CD14-positive monocyte (primary cell): ENCODE measurements around the gene F2R. TPM values are rescaled to one million over a fixed set of nuclear protein-coding genes. Genes with fewer than 3 reads are reported as not detected.

Experiments
- DNase-seq, 3 donors: peaks; one replicate each; pipeline ENCODE4 v3.0.0-alpha.2; 2011 to 2022
- H2AFZ ChIP-seq: 2 replicates; pipeline ENCODE4 v1.6.0; 2012; ENCODE audit warnings: mild to moderate bottlenecking, low read depth, low read length, inconsistent platforms; ENCODE audit not compliant: insufficient read depth, poor library complexity, severe bottlenecking
- H3K27ac ChIP-seq, 2 donors: 1 replicate in 1 of 2; 2 replicates in 1 of 2; pipeline ENCODE4 v1.5.1; 2012 to 2013; ENCODE audit warnings: low read length in 2 of 2, control low read depth in 1 of 2, inconsistent platforms in 1 of 2, low read depth in 1 of 2, mild to moderate bottlenecking in 1 of 2
- H3K27me3 ChIP-seq, 2 donors: one replicate each; pipeline versions ENCODE4 v1.6.0 to v1.6.1; 2011 to 2013; ENCODE audit warnings: low read length in 2 of 2; ENCODE audit not compliant: control insufficient read depth in 2 of 2, insufficient read depth in 2 of 2
- H3K36me3 ChIP-seq, 2 donors: replicated peaks in 1 of 2; 1 replicate in 1 of 2; 2 replicates in 1 of 2; pipeline versions ENCODE4 v1.5.1 to v1.6.1; 2012 to 2013; ENCODE audit warnings: low read length in 2 of 2, control low read depth in 1 of 2, inconsistent platforms in 1 of 2, mild to moderate bottlenecking in 1 of 2; ENCODE audit not compliant: insufficient read depth in 2 of 2, control insufficient read depth in 1 of 2
- H3K4me1 ChIP-seq, 2 donors: 1 replicate in 1 of 2; 2 replicates in 1 of 2; pipeline versions ENCODE4 v1.5.1 to v1.6.1; 2012 to 2013; ENCODE audit warnings: low read length in 2 of 2, control low read depth in 1 of 2, inconsistent platforms in 1 of 2, mild to moderate bottlenecking in 1 of 2, moderate library complexity in 1 of 2; ENCODE audit not compliant: insufficient read depth in 2 of 2, control insufficient read depth in 1 of 2
- H3K4me2 ChIP-seq: replicated peaks from 2 replicates; pipeline ENCODE3; 2012; ENCODE audit warnings: low read length, moderate library complexity, mild to moderate bottlenecking; ENCODE audit not compliant: poor library complexity, severe bottlenecking; ENCODE audit errors: extremely low read depth
- H3K4me3 ChIP-seq, 3 experiments: fragments of 200-600 bp in 1 of 3; sonication (generic) in 1 of 3; replicated peaks in 1 of 3; 1 replicate in 2 of 3; 2 replicates in 1 of 3; pipeline ENCODE4 v1.5.1; 2011 to 2013; ENCODE audit warnings: low read length in 3 of 3, mild to moderate bottlenecking in 3 of 3, control low read depth in 2 of 3, low read depth in 2 of 3, inconsistent platforms in 1 of 3, moderate library complexity in 1 of 3
- H3K79me2 ChIP-seq: 2 replicates; pipeline ENCODE4 v1.6.0; 2012; ENCODE audit warnings: mild to moderate bottlenecking, control low read depth, inconsistent platforms, low read length, moderate library complexity; ENCODE audit not compliant: insufficient read depth
- H3K9ac ChIP-seq: 2 replicates; pipeline ENCODE4 v1.6.0; 2017; ENCODE audit warnings: low read length, mild to moderate bottlenecking; ENCODE audit not compliant: insufficient read depth, poor library complexity, severe bottlenecking
- H3K9me3 ChIP-seq, 2 donors: replicated peaks in 1 of 2; 1 replicate in 1 of 2; 2 replicates in 1 of 2; pipeline versions ENCODE4 v1.5.1 to v1.6.1; 2012 to 2013; ENCODE audit warnings: low read length in 2 of 2, control low read depth in 1 of 2; ENCODE audit not compliant: control insufficient read depth in 1 of 2, insufficient read depth in 1 of 2
- H4K20me1 ChIP-seq: 2 replicates; pipeline ENCODE4 v1.6.0; 2012; ENCODE audit warnings: mild to moderate bottlenecking, low read length, control low read depth, moderate library complexity; ENCODE audit not compliant: insufficient read depth
- H3K27ac Mint-ChIP-seq, 7 donors: one replicate each; pipeline ENCODE4 v1.8.0; 2020; ENCODE audit warnings: mild to moderate bottlenecking in 7 of 7, mixed read lengths in 7 of 7, moderate library complexity in 6 of 7, inconsistent platforms in 2 of 7
- H3K27me3 Mint-ChIP-seq, 3 donors: one replicate each; pipeline ENCODE4 v1.8.0; 2021 to 2022; ENCODE audit warnings: low read depth in 3 of 3, mild to moderate bottlenecking in 3 of 3, mixed read lengths in 3 of 3, moderate library complexity in 3 of 3, inconsistent platforms in 1 of 3
- H3K36me3 Mint-ChIP-seq, 2 donors: one replicate each; pipeline ENCODE4 v1.8.0; 2020; ENCODE audit warnings: mixed read lengths in 2 of 2, inconsistent platforms in 1 of 2, mild to moderate bottlenecking in 1 of 2
- H3K4me1 Mint-ChIP-seq: one replicate; pipeline ENCODE4 v1.8.0; 2020; ENCODE audit warnings: mild to moderate bottlenecking, mixed read lengths
- H3K4me3 Mint-ChIP-seq, 2 donors: one replicate each; pipeline ENCODE4 v1.8.0; 2020; ENCODE audit warnings: mild to moderate bottlenecking in 2 of 2, mixed read lengths in 2 of 2, moderate library complexity in 1 of 2
- H3K9me3 Mint-ChIP-seq, 7 donors: one replicate each; pipeline ENCODE4 v1.8.0; 2020 to 2022; ENCODE audit warnings: mixed read lengths in 7 of 7, mild to moderate bottlenecking in 6 of 7, moderate library complexity in 6 of 7, inconsistent platforms in 2 of 7
- WGBS: methylation state at CpG from one replicate; pipeline ENCODE4 v1.1.5; 2013; ENCODE audit warnings: missing lambda C conversion rate; ENCODE audit not compliant: insufficient coverage; 5-methylcytosine and 5-hydroxymethylcytosine counted together
- intact Hi-C, 2 donors: fragments of 100-400 bp; cut with micrococcal nuclease; formaldehyde crosslinking; loops; one replicate each; pipeline versions ENCODE4 v1.15.0 to v1.15.1; 2023
- polyA plus RNA-seq, 3 donors: library from polyadenylated mRNA; depleted of rRNA in 1 of 3; unstranded in 2 of 3; stranded (reverse) in 1 of 3; fragments of 300-500 nt in 2 of 3; fragments of >200 nt in 1 of 3; fragmentation: Illumina TruSeq in 2 of 3; gene quantifications; 1 replicate in 2 of 3; 2 replicates in 1 of 3; pipeline ENCODE4 v1.2.3, GENCODE V29; 2012 to 2021
- TF ChIP-seq, protein P1 (sequence below): fragments of 200-600 bp; IDR thresholded peaks from one replicate; pipeline ENCODE4 v1.8.0; 2022; ENCODE audit warnings: antibody characterized with exemption, mild to moderate bottlenecking

F2R gene
- polyA plus RNA-seq, 3 donors: 0.09 to 0.33 (median 0.22) TPM

DNA sequence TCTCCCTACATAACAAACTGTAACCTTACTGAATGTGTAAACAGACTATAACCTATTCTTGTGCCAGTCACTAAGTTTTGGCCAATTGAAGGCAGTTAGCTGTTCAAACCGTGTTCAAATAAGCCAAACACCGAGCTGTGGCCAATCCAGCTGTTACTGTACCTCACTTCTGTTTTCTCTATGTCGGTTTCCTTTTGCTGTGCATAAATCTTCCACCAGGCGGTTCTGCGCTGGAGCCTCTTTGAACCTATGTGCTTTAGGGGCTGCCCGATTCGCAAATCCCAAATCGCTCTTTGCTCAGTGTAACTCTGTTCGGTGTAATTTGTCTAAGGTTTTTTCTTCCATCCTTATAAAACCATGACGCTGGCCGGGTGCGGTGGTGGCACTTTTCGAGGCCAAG lies 31.8 kb downstream of the F2R start:
- no peaks in the 10 kb centered on the region for H3K9me3 ChIP-seq
- no peaks in the 10 kb centered on the region for H4K20me1 ChIP-seq
- Mint-ChIP-seq H3K27ac (peak overlapping the region in 1 of 7 donors; percentile 54), H3K4me1 (peaks cover 9% of the 10 kb centered on the region), H3K9me3 (peaks cover 0 to 4% (median 0%) of the 10 kb centered on the region in 7 donors), H3K4me3 (peak overlapping the region in 1 of 2 donors; percentile 63), H3K36me3 (no peaks in the 10 kb centered on the region), H3K27me3 (peaks cover 1 to 3% (median 3%) of the 10 kb centered on the region in 3 donors)
- no peak overlapping the region for H3K9ac ChIP-seq
- no peak overlapping the region for H3K4me3 ChIP-seq
- TF ChIP-seq, protein P1, sequence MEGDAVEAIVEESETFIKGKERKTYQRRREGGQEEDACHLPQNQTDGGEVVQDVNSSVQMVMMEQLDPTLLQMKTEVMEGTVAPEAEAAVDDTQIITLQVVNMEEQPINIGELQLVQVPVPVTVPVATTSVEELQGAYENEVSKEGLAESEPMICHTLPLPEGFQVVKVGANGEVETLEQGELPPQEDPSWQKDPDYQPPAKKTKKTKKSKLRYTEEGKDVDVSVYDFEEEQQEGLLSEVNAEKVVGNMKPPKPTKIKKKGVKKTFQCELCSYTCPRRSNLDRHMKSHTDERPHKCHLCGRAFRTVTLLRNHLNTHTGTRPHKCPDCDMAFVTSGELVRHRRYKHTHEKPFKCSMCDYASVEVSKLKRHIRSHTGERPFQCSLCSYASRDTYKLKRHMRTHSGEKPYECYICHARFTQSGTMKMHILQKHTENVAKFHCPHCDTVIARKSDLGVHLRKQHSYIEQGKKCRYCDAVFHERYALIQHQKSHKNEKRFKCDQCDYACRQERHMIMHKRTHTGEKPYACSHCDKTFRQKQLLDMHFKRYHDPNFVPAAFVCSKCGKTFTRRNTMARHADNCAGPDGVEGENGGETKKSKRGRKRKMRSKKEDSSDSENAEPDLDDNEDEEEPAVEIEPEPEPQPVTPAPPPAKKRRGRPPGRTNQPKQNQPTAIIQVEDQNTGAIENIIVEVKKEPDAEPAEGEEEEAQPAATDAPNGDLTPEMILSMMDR: peak; percentile 15
- H3K4me2 ChIP-seq: no peak overlapping the region
- H3K4me1 ChIP-seq: no peaks in the 10 kb centered on the region
- no peaks in the 10 kb centered on the region for H3K27me3 ChIP-seq
- no peak overlapping the region for H2AFZ ChIP-seq
- no peaks in the 10 kb centered on the region for H3K79me2 ChIP-seq
- DNase-seq: no peak
- no peak overlapping the region for H3K27ac ChIP-seq
- WGBS: 59% methylated on average over 13 of the region's 13 CpGs
- H3K36me3 ChIP-seq: no peaks in the 10 kb centered on the region
- intact Hi-C loops: no loop called here

DNA sequence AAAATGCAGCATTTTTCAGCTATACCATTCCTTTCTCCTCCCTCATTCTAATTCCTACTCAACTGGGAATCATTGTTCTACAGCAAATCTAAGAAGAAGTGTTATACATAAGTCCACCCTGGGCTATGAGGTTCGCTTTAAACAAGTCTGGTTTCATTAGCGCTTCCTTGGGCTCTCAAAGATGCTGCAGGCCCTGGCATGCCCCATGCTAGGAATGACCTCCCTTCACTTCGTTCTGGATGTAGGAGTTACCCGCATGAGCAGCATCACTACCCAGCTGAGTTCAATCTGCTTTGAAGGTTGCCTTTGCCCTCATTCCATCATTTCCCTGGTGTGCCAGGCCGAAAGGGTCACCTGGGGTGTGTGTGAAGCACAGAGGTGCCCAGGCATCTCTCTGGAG lies 35.4 kb downstream of the F2R start:
- Histone ChIP-seq H2AFZ (no peak overlapping the region), H3K9ac (no peak overlapping the region), H3K4me1 (no peaks in the 10 kb centered on the region), H3K36me3 (no peaks in the 10 kb centered on the region), H3K4me3 (no peak overlapping the region), H3K27ac (no peak overlapping the region), H3K4me2 (no peak overlapping the region), H4K20me1 (no peaks in the 10 kb centered on the region), H3K9me3 (no peaks in the 10 kb centered on the region), H3K27me3 (no peaks in the 10 kb centered on the region), H3K79me2 (no peaks in the 10 kb centered on the region)
- Mint-ChIP-seq H3K4me3 (no peak overlapping the region), H3K36me3 (no peaks in the 10 kb centered on the region), H3K9me3 (peaks cover 0 to 3% (median 0%) of the 10 kb centered on the region in 7 donors), H3K27ac (no peak overlapping the region), H3K27me3 (peaks cover 0 to 3% (median 1%) of the 10 kb centered on the region in 3 donors), H3K4me1 (peaks cover 9% of the 10 kb centered on the region)
- TF ChIP-seq, protein P1: no peak
- no peak for DNase-seq
- WGBS: 96% methylated on average over 3 of the region's 5 CpGs
- intact Hi-C loops: no loop called here
